SK-N-MC (cell line): ENCODE data around the gene SPTB.

Experiments
- DNase-seq: peaks from one replicate; pipeline ENCODE4 v3.0.0-alpha.2; 2011; ENCODE audit warnings: low read depth, low spot score
- H3K27ac ChIP-seq: fragments of 200-600 bp; sonication (generic); 2 replicates; pipeline ENCODE4 v1.5.1; 2016; ENCODE audit warnings: mixed run types
- H3K36me3 ChIP-seq: fragments of 200-600 bp; sonication (generic); 2 replicates; pipeline ENCODE4 v1.6.1; 2017; ENCODE audit warnings: antibody characterized with exemption, low read length, mixed read lengths; ENCODE audit not compliant: insufficient read depth
- H3K4me3 ChIP-seq: fragments of 200-600 bp; sonication (generic); 2 replicates; pipeline ENCODE4 v1.5.1; 2016
- H3K9ac ChIP-seq: fragments of 200-600 bp; sonication (generic); 2 replicates; pipeline ENCODE4 v1.8.0; 2017; ENCODE audit warnings: mixed run types, mixed read lengths; ENCODE audit not compliant: insufficient read length
- H3K9me3 ChIP-seq: fragments of 200-600 bp; sonication (generic); 2 replicates; pipeline ENCODE4 v1.6.1; 2017; ENCODE audit warnings: low read depth, mild to moderate bottlenecking, antibody characterized with exemption, low read length, moderate library complexity, mixed read lengths
- EZH2 ChIP-seq: fragments of 200-600 bp; sonication (generic); IDR thresholded peaks from one replicate; pipeline ENCODE4 v1.6.1; 2017; ENCODE audit warnings: antibody characterized with exemption
- FOXP2 ChIP-seq: optimal IDR thresholded peaks from 2 replicates; pipeline ENCODE3; 2011; ENCODE audit warnings: mild to moderate bottlenecking, moderate library complexity; ENCODE audit not compliant: insufficient read depth; ENCODE audit errors: extremely low read length, control extremely low read depth
- POLR2AphosphoS5 ChIP-seq: IDR thresholded peaks from 2 replicates; pipeline ENCODE4 v1.6.1; 2012; ENCODE audit warnings: mild to moderate bottlenecking, low read depth, low read length, borderline replicate concordance

SPTB gene

DNA sequence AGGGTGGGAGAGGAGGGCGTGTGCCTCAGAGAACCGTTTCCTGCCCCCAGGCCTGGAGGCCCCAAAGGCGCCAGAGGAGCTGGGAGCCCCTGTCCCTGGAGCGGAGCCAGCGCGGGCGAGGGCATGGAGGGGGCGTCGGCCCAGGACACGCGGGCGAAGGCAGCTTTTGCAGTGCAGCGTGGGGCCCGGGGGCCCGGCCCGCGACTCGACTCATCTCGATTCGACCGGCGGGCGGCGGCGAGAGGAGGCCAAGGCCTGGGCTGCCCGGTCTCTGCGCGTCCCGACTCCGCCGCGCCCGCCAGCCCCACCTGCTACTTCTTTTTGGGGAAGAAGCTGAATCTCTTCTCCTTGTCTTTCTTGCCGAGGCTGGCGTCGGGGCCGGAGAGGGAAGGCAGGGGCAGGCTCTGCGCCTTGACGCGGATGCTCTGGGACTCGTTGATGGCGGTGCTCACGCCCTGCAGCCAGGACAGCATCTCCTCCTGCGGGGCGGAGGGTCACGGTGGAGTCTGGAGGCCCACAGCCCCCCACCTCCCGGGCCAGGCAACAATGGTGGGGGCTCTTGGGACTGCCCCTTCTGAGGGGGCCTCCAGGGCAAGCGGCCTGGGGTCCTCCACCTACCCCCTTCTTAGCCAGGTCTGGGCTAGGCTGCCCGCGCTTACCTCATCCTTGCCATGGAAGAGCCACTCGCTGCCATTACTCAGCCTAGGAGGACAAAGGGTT lies 130.6 kb downstream of the SPTB start:
- Histone ChIP-seq H3K9ac (no peak overlapping the region), H3K9me3 (no peaks in the 10 kb centered on the region), H3K4me3 (no peak overlapping the region), H3K27ac (no peak overlapping the region), H3K36me3 (peaks cover 4% of the 10 kb centered on the region; the same call in 1 of the 2 replicates)
- no peak for DNase-seq
- TF ChIP-seq EZH2 (no peak), POLR2AphosphoS5 (no peak), FOXP2 (no peak)

DNA sequence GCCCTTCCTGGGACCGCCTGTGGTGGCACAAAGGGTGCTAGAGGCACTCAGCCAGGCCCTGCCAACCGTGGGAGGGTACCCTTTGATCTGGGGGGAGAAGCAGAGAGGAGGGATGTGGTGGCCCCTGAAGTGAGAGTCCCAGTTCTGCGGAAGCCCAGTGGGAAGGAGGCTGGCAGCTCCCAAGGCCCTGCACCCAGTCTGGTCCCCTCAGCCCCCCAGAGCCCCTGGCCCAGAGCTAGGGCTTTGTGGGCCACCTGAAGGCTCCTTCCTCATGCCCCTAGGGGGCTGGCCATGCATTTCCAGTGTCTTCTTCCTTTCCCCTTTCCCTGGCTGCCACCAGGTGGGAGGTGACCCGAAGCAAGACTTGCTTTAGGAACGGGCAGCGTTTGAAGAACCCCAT lies 131.2 kb downstream of the SPTB start:
- Histone ChIP-seq H3K36me3 (peaks cover 8% of the 10 kb centered on the region; the same call in 1 of the 2 replicates), H3K4me3 (no peak overlapping the region), H3K9ac (no peak overlapping the region), H3K27ac (no peak overlapping the region), H3K9me3 (no peaks in the 10 kb centered on the region)
- DNase-seq: no peak
- no peak for TF ChIP-seq POLR2AphosphoS5
- TF ChIP-seq EZH2: no peak
- no peak for TF ChIP-seq FOXP2

DNA sequence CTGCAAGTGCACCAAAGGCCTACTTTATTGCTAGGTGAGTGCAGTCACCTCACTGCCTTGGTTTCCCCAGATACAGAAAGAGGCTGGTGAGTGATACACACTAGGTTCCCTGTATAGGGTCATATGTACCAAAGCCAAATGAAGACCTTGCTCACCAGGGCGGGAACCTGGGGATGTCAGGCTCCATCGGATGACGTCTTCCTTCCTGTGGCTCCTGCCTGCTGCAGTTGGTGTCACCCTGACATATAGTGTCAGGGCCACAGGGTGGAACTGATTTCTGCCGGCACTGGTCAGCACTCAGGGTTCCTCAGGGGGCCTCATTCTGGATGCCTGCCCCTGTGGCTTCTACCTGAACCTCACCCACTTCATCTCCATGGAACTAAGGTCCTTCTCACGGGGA lies 132.4 kb downstream of the SPTB start:
- no peak overlapping the region for H3K9ac ChIP-seq
- no peak overlapping the region for H3K4me3 ChIP-seq
- no peaks in the 10 kb centered on the region for H3K9me3 ChIP-seq
- TF ChIP-seq POLR2AphosphoS5 (no peak), FOXP2 (no peak), EZH2 (no peak)
- H3K36me3 ChIP-seq: peaks cover 16% of the 10 kb centered on the region; the same call in 1 of the 2 replicates
- no peak overlapping the region for H3K27ac ChIP-seq
- no peak for DNase-seq

DNA sequence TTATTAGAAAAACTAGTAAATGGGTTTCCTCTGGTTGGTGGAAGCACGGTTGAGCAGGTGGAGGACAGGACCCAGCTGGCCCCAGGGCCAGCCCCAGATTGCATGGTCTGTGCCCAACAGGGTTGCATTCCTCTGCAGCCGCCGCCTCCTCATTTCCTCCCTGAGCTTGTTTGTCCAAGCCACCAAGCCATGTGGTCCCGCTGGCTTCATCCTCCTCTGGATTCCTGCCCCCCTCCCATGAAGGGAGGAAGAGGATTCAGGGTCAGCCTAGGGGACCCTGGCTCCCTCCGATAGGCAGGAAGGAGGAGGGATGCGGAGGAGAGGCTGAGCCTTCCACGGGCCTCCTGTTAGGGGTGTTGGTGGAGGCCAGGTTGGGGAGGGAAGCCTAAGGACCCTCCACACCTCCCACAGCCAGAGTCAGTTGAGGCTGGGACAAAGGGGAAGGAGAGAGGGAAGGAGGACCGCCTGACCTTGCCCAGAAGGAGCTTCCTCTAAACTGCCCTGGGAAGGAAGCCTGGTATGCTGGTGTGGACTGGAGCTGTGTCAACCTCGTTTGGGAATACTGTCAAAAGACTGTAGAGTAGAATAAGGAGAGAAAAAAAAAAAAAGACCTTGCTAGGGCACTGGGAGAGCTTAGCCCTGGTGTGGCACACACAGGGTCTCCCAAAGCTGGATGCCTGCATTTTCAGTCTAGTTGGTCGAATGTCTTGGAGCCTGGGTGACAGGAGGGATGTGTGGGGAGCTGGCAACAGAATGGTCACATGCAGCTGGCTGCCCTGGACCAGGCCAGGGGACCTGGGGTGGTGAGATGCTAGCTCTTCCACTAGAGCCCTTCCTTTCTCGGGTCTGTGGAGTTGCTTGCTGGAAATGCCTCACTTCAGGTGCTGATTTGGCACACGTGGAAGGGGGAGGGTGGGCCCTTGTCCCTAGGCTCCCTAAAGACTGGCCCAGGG lies 133.1 kb downstream of the SPTB start:
- Histone ChIP-seq H3K27ac (no peak overlapping the region), H3K36me3 (peaks cover 24% of the 10 kb centered on the region; the same call in 1 of the 2 replicates), H3K4me3 (no peak overlapping the region), H3K9ac (no peak overlapping the region), H3K9me3 (no peaks in the 10 kb centered on the region)
- TF ChIP-seq FOXP2 (no peak), POLR2AphosphoS5 (no peak), EZH2 (no peak)
- DNase-seq: no peak

DNA sequence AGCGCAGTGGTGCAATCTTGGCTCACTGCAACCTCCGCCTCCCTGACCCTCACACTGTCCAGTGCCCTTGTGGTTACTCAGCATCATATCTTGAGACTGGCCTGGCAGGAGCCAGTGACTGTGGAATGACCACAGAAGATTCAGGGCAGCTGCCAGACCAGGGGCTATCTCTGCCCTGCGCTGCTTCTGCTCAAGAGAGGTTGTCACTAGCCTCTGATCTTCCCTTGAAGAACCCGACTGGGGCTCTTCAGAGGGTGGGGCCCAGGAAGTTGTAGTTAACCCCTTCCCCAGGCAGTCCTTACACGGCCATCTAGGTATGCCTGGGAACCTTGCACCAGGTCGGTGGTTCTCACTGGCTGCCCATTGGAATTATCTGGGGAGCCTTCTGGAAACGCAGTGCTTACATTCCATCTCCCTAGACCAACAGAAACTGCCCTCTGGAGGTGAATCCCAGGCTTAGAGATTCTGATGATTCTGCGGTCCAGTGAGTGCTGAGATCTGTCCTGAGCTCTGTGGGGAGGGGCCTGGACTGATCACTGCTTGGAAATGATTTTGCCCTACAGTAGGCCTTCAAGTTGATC lies 134.1 kb downstream of the SPTB start:
- no peak for DNase-seq
- H3K4me3 ChIP-seq: no peak overlapping the region
- TF ChIP-seq FOXP2 (no peak), POLR2AphosphoS5 (no peak), EZH2 (no peak)
- no peak overlapping the region for H3K27ac ChIP-seq
- peaks cover 33% of the 10 kb centered on the region; the same call in 1 of the 2 replicates for H3K36me3 ChIP-seq
- no peak overlapping the region for H3K9ac ChIP-seq
- H3K9me3 ChIP-seq: no peaks in the 10 kb centered on the region

DNA sequence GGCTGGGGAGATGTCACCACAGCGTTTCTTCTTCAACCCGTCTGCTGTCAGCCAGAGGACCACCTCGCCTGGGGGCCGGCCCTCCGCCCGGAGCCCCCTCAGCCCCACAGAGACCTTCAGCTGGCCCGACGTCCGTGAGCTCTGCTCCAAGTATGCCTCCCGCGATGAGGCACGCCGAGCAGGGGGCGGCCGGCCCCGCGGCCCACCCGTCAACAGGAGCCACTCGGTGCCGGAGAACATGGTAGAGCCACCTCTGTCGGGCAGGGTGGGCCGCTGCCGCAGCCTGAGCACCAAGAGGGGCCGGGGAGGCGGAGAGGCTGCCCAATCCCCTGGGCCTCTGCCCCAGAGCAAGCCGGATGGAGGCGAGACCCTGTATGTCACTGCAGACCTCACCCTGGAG lies 136.6 kb downstream of the SPTB start:
- no peak overlapping the region for H3K27ac ChIP-seq
- no peak for DNase-seq
- H3K9me3 ChIP-seq: no peaks in the 10 kb centered on the region
- peaks cover 41% of the 10 kb centered on the region; the same call in 1 of the 2 replicates for H3K36me3 ChIP-seq
- H3K9ac ChIP-seq: no peak overlapping the region
- H3K4me3 ChIP-seq: no peak overlapping the region
- no peak for TF ChIP-seq POLR2AphosphoS5
- no peak for TF ChIP-seq FOXP2
- no peak for TF ChIP-seq EZH2

DNA sequence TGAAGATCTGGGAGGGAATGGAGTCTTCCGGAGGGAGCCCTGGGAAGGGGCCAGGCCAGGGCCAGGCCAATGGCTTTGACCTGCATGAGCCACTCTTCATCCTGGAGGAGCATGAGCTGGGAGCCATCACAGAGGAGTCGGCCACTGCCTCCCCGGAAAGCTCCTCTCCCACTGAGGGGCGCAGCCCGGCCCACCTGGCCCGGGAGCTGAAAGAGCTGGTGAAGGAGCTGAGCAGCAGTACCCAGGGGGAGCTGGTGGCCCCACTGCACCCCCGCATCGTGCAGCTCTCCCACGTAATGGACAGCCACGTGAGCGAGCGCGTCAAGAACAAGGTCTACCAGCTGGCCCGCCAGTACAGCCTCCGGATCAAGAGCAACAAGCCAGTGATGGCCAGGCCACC lies 137.7 kb downstream of the SPTB start:
- Histone ChIP-seq H3K9me3 (no peaks in the 10 kb centered on the region), H3K27ac (no peak overlapping the region), H3K9ac (no peak overlapping the region), H3K36me3 (peaks cover 41% of the 10 kb centered on the region; the same call in 1 of the 2 replicates), H3K4me3 (no peak overlapping the region)
- no peak for DNase-seq
- TF ChIP-seq FOXP2 (no peak), POLR2AphosphoS5 (no peak), EZH2 (no peak)

DNA sequence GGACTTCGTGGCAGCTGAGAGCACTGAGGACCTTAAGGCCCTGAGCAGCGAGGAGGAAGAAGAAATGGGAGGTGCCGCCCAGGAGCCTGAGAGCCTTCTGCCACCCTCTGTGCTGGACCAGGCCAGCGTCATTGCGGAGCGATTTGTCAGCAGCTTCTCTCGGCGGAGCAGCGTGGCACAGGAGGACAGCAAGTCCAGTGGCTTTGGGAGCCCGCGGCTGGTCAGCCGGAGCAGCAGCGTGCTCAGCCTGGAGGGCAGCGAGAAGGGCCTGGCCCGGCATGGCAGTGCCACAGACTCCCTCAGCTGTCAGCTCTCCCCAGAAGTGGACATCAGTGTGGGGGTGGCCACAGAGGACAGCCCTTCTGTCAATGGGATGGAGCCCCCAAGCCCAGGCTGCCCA lies 138.5 kb downstream of the SPTB start:
- no peaks in the 10 kb centered on the region for H3K9me3 ChIP-seq
- no peak overlapping the region for H3K4me3 ChIP-seq
- H3K27ac ChIP-seq: no peak overlapping the region
- H3K36me3 ChIP-seq: peaks cover 41% of the 10 kb centered on the region; the same call in 1 of the 2 replicates
- no peak for TF ChIP-seq POLR2AphosphoS5
- H3K9ac ChIP-seq: no peak overlapping the region
- no peak for DNase-seq
